HG03066 (cell line): ENCODE data around the gene SPSB4.
"Not testable (repeated sequence)": the region's sequence is repeated elsewhere in the genome, so short reads cannot be mapped to it uniquely, and the experiment has no call there.

Experiments used
- ATAC-seq: cut with Tn5 transposase; IDR thresholded peaks from one replicate; pipeline ENCODE4 v1.9.1; 2021; ENCODE audit warnings: low read depth; ENCODE audit not compliant: unreplicated experiment

SPSB4 gene

DNA sequence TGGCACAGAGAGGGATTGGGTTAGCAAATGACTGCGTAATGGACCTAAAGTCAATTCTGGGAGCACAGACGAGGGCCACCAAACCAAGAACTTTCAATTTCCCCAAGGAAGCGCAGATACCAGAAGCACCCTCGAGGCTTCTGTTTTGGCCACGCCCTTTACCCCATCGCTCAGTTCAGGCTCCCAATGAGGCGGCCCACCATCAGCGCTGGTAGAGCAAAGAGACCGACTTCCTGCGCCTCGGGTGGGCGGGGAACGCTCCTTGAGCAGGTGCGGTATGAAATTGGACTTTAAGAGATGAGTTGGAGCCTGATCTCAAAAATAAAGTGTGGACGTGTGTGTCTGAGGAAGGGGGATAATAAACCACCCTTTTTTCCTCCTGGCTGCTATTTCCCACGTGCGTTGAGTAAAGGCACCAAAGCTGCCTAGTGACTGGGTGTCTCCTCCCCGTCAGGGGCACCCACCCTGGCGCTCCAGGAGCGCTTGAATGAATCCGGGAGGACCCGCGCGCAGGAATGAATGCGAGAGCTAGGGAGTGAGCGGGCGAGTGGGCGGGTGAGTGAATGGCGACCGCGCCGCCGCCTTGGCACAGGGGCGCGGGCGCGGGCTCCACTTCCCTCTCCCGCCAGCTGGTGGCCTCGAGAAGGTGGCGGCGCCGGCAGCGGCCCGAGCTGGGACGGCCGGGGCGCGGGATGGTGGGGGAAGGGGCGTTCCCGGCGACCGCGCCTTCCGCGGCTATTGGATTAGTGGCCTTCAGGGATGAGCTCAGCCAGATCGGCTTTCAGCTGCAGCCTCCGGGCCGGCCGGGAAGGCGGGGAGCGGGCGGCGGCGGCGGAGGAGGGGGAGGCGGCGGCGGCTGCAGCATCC is at the start of gene SPSB4:
Gene SPSB4 (plus strand): TSS at position 772 of the 867 bp plus-strand sequence. CDS start 14,758 bp downstream, outside the sequence.
- ATAC-seq: no peak

DNA sequence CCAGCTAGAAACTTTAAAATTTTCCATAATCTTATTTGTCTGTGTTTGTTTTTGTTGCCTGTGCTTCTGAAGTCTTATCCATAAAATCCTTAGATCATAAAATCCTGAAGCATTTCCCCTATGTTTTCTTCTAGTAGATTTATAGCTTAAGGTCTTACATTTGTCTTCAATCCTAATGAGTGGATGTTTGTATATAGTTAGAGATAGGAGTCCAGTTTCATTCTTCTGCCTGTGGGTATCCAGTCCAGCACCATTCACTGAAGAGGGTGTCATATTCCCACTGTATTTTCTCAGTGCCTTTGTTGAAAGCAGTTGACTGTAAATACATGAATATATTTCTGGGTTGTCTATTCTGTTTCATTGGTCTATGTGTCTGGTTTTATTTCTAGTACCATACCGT is 44.8 kb upstream of the SPSB4 start:
- no peak for ATAC-seq

DNA sequence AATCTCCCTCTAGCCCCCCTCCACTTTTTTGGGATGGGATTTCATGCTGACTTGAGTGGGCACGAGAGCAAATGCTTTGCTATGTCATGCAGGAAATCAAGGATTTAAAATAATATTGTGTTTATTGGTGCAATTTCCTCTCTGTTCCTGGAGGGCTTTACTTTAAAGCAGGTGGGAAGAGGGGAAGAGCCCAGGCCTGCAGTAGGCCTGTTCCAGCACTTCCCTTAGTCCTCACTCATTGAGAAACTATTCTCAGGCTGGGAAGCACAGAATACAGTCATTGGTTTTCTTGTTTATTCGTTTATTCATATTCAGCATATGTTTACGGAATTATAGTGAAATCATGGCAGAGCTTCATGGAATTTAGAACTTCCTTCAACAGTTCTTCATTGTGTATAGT is 41.7 kb upstream of the SPSB4 start:
- ATAC-seq: no peak

DNA sequence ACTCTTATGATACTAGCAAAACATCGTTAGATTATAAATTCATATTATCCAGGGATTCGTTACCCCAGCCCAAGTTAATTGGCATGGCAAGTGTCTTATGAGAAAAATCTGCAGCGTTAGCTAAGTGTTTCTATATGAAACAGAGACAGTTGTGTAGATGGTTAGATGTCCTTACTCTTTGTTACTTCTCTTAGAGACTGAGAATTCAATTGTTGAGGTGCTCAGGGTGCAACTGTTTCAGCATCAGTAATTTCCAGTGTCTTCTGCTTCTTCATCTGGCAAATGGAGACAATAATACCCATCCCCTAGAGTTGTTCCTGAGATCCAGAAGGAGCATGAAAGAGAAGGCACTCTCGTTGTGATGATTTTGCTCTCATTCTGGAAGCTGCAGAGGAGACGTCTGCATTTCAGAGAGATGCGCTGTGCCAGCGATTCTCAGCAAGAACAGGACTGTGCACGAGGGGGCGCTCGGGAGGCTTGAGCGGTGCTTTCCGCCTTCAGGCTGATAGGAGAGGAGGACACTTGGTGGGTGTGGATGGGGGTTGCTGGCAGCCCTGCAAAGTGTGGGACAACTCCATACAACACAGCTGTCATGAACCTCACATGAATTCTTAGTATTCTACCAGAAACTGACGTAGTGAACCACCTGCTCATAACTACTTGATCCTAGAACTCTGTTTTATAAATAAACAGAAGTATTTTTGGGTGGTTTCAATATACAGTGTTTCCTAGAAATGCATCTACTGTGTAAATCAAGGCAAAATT is 39.7 kb upstream of the SPSB4 start:
- peak; percentile 73 for ATAC-seq

DNA sequence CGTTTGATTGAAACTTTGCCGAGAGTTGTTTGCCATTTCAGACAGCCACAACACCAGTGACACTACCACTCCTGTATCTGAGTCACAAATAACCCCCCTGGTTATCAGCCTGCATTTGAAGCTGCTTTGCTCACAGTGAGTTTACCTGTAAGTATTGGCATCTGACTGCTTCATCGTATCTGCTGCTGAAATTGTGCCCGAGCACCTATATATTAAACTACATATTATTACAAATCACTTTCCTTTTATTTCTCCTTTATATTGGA is 39.2 kb upstream of the SPSB4 start:
- no peak for ATAC-seq

DNA sequence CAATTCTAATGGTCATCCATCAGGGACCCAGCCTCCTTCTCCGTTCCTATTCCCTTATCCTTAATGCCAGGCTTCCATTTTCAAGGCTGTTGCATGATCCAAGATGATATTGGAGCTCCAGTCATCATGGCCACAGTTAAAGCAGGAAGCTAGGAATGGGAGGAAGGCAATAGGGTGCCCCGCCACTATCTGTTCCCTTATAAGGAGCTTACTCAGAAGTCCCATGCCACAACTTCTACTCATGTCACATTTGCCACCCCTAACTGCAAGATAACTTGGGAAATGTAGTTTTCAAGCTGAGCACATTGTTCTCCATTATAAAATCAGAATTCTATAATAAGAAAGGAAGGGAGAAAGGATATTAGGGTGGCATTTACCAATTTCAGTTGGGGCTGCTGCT is 38.6 kb upstream of the SPSB4 start:
- no peak for ATAC-seq

DNA sequence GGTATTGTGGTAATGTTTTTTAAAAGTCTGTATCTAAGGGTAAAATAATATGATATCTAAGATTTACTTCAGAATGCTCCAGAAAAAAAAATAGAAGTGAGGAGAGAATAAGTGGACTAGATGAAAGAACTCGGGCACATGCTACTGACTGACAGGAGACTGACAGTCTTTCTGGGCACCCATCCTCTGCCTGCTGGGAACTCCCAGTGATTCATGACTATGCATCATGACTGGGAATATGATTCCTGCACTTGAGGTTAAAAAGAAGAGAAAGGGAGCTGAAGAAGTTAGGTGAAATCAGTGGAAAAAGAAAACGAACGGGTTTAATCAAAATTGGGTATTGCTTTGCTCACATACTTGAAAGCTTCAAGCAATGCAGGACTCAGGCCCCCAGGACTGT is 35.7 kb upstream of the SPSB4 start:
- ATAC-seq: no peak

DNA sequence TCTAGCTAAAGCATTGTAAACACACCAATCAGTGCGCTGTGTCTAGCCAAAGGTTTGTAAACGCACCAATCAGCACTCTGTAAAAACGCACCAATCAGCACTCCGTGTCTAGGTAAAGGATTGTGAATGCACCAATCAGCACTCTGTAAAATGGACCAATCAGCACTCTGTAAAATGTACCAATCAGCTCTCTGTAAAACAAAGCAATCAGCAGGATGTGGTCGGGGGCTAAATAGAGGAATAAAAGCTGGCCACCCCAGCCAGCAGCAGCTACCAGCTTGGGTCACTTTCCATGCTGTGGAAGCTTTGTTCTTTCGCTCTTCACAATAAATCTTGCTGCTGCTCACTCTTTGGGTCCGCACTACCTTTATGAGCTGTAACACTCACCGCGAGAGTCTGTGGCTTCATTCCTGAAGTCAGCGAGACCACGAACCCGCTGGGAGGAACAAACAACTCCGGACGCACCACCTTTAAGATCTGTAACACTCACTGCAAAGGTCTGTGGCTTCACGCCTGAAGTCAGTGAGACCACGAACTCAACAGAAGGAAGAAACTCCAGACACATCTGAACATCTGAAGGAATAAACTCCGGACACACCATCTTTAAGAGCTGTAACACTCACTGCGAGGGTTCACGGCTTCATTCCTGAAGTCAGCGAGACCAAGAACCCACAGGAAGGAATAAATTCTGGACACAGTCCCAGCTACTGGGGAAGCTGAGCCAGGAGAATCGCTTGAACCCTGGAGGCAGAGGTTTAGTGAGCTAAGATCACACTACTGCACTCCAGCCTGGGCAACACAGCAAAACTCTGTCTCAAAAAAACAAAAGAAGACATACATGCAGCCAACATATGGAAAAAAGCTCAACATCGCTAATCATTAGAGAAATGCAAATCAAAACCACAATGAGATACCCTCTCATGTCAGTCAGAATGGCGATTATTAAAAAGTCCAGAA is 33.5 kb upstream of the SPSB4 start:
- ATAC-seq: not testable (repeated sequence)

DNA sequence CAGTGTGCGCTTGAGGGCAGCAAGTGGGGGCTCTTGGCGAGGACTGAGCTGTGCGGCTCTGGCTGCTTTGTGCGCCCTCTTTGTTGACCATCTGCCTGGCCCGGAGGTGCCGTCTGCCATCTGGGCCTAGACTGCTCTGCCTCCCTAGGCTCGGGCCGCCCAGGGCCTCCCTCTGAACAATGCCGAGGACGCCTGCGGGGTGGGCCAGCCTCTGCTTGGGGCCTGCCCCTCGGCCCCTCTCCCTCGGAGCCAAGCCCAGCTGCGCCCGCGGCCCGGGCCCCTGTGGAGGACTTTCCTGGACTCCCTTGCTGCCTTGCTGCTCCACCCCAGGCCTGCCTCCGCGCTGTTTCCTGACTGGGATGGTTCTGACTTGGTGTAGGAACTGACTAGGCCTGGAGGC is 31.9 kb upstream of the SPSB4 start:
- no peak for ATAC-seq

DNA sequence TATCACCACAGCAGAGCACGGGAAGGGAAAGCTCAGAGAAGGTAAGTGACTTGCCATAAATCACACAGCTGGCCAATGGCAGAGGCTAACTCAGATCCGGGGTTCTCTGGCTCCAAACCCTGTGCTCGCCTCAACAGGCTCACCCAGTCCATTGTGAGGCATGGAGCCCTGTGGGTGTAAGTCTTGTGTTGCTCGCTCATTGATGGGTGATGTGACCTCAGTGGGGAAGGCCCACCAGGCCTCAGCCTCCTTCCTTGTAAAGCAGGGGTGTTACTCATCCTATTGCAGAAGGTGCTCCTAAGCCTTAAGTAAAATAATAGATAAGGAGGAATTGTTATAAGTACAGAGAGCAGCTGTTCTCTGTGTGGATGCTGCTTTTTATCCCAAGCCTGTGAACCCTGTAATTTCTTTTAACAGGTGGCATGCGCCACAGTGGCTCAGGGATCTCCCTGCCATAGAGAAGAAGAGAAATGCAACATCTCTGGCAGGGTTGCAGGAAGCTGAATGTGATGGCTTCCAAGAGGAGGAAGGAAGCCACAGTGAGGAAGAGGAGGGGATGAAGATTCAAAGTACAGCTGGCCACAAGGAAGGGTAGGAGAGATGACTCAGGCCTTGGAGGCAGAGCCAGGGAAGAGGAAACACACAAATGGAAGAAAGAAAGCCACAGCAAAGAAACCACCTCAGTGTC is 30.9 kb upstream of the SPSB4 start:
- ATAC-seq: no peak

DNA sequence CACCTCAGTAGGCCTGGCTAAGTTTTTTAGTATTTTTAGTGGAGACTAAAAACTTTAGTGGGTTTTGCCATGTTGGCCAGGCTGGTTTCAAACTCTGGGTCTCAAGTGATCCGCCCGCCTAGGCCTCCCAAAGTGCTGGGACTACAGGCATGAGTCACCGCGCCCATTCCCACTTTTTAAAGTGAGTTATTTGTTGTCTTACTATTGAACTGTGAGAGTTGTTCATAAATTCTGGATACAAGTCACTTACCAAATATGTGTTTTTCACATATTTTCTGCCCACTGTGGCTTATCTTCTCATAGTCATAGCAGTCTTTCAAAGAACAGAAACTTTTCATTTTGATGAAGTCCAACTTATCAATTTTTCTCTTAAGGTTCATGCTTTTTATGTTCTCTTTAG is 29.9 kb upstream of the SPSB4 start:
- ATAC-seq: no peak

DNA sequence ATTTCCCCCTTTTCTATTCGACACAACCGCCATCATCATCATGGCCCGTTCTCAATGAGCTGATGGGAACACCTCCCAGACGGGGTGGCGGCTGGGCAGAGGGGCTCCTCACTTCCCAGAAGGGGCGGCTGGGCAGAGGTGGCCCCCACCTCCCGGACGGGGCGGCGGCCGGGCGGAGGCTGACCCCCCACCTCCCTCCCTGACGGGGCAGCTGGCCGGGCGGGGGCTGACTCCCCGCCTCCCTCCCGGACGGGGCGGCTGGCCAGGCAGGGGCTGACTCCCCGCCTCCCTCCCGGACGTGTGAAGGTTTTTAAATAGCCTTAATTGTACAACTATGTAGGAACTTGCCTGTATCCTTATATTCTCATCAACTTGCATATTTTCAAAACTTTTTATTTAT is 20.9 kb upstream of the SPSB4 start:
- ATAC-seq: no peak

DNA sequence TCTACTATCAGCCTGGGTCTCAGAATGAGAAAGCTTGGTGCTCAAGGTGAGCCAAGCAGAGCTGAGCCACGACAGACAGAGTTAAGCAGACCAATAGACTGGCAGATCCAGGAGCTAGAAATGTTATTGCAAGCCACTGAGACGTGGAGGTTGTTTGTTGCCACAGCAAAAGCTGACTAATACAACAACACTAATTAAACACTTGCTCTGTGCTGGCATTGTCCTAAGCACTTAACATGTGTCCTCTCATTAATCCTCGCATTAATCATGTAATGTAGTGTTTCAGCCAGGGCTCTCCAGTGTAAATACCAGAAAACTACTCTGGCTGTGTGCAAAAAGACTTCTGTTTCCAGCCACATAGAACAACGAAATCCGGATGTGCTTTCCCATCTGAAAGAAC is 11.6 kb upstream of the SPSB4 start:
- no peak for ATAC-seq

DNA sequence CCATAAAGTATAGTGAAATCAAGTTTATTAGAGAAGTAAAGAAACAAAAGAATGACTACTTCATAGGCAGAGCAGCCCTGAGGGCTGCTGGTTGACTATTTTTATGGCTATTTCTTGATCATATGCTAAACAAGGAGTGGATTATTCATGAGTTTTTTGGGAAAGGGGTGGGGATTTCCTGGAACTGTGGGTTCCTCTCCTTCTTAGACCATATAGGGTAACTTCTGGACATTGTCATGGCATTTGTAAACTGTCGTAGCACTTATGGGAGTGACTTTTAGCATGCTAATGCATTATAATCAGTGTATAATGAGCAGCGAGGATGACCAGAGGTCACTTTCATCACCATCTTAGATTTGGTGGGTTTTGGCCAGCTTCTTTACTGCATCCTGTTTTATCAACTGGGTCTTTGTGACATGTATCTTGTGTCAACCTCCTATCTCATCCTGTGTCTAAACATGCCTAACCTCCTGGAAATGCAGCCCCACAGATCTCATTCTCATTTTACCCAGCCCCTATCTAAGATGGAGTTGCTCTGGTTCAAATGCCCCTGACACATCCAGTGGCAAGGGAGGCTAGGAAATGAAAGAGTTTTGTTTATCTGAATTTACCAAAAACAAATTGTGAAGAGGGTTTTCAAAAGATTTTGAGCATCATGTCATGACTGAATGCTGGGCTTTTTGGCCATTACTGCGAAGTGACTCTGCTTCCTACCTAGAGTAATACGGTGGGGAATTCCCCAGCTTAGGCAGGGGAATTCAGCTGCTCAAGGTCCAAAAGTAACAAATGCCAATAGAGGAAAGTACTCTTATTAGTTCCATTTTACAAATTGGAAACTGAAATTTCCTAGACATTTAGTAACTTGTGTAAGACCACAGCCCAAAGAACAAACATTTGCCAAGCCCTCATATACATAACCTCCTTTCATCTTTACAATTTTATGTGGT is 6.2 kb upstream of the SPSB4 start:
- ATAC-seq: no peak

DNA sequence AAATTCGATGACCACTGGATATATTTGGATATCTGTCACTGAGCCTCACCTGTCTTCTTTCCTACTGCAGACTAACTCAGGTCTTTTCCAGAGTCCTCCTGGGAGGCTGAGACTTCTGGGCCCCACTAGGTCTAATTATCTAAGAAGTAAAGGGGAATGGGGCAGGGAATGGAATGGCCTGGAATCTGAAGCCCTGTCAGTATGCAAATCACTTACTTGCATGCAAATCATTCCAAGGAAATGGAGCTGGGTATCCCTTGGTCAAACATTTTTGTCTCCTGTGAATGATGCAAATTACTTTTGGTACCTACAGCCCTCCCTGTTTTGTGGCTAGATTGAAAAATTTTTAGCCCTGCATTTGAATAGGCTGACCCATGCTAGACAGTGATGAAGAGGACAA is 5.3 kb upstream of the SPSB4 start:
- no peak for ATAC-seq

DNA sequence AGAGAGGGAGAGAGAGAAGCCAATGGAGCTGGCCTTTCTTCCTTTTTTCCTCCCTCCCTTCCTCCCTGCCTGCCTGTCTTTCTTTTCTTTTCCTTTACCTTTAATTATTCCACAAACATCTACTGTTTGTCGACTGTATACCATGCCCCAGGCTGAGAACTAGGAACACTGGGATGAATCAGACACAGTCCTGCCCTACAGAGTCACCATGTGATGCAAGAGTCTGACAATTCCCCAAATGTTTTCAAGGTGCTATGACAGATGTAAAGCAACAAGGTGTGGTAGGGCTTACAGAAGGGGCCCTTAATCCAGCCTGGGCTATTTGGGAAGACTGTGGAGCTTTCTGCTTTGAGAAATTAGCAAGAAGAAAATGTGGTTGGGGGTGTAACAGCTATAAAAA is 4.0 kb upstream of the SPSB4 start:
- no peak for ATAC-seq

DNA sequence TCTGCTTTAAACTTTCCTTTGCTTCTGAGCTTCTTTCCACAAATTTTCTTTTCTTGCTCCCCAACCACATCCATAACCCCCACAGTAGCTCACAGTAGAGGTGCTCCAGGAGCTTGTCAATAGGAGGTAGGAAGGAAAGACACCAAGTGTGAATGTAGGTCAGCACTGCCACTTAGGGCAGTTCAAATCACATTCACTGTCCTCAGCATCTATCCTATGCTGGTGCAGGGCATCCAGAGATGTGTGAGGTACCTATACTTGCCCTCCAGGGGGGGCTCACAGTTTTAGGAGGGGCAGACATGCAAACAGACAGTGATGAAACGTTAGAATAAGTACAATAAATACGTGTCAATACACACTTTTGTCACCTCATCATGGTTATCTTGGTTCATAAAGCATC is 1.5 kb upstream of the SPSB4 start:
- no peak for ATAC-seq

DNA sequence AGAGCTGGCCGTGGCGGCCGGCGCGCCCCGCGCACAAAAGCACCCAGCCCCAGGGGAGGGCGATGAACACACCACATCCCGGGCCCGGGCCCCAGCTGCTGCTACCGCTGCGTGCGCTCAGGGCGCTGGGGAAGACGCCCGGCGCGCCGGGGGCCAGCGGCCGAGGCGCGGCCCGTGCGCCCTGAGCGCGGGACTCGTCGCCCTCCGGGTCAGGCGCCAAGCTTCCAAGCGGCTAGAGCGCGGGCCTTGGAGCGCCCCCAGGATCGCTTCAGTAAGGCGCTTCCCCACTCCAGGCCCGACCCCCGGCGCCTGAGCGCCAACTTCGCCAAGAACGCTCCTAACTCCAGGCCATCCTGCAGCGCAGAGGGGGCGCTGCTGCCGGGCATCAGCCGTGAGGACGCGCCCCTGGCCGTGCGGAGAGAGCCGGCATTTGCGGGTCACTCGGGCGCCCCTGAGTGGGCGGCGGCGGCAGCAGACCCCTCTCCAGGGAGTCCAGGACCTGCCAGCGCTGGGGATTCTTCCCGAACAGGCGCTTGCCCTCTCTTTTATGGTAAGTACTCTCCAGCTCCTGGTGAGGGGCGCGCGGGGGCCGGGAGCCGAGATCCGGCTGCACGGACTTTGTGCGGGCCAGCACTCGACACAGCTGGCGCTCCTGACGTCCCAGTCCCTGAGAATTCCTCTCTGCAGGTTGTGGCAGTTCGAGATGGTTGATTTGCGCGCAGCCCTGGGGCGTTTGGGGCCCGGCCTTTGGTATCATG is 475 bp downstream of the SPSB4 start:
- ATAC-seq: no peak
